Ureter (tissue), 1 donor: ENCODE data around the gene C19orf81. TPM values are rescaled to one million over a fixed set of nuclear protein-coding genes. Genes with fewer than 3 reads are reported as not detected.

Source experiments
- DNase-seq: peaks from one replicate; pipeline ENCODE4 v3.0.0-alpha.2; 2020; ENCODE audit warnings: low spot score
- total RNA-seq: library from RNA; stranded (reverse); gene quantifications from one replicate; pipeline ENCODE4 v1.2.4, GENCODE V29; 2023
- donor health status: DM: yes; HTN: yes; CAD: no.

C19orf81 gene
- total RNA-seq, 1 donor from 2014 or later = 1.6 TPM

DNA sequence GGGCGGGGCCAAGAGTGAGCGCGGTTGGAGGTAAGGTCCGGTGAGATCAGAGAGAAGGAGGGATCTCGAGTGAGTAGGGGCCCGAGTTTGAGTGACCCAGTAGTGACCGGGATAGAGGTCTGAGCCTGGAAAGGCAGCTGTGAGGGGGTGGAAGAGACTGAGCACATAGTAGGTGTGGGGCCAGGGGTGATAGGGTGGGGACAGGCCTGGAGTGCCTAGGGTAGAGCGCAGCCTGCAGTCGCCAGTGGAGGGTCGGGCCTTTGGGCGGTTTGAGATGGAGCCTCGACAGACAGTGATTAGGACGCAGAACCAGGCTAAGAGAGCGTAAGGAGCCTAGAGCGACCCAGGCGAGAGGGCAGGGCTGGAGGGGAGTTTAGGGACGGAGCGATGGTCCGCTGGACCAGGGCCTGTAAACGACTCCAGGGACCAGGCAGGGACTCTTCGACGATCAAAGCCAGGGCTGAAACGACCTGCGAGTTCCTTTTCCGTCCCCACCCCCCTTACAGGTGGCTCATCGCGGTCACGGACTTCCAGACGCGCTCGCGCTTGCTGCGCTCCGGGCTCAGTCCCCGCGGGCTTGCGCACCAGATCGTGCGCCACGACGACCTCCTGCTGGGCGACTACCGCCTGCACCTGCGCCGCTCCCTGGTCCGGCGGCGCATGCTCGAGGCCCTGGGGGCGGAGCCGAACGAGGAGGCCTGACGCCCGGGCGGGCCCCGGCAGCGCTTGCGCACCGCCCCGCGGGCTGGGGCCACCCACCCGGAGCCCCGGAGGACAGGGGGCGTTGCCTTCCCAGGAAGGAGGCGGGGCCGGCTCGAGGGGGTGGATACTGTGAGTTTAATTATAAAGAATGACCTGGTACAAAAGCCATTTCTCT, 9.4 kb downstream of the C19orf81 start:
- peak; percentile 73 for DNase-seq

DNA sequence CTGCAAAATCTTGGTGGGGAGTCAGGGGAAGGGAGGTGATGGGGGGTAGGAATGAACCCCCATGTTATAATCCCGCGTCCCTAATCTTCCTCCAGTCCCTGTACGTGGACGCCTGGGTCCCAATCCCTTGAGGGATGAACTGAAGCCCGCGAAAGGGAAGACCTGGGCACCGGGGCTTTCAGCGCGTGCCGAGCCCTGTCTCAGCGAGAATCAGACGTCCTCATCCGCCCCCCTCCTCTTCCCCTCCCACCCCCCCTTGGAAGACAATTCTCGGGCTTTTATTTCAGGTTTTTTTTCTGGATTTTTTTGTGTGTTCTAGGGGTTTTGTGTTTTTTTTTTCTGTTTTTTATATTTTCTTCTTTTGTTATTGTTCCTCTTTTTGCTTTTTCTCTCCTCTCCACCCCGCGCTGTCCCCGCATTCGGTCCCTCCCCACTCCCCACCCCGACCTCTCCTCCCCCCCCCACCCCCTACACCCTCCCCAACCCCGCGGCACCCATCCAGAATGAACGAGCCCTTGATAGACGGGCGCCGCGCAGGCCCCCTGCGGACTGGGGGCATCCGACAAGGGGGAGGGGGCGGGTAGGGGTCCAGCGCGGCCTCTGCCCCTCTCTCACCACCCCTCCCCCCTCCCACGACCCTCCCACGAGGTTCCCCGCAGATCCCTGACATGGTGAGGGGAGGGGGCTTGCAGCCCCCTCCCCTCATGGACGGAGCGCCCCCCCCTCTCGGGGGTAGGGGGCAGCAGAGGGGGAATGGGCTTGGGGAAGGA, 10.3 kb downstream of the C19orf81 start:
- DNase-seq = no peak

DNA sequence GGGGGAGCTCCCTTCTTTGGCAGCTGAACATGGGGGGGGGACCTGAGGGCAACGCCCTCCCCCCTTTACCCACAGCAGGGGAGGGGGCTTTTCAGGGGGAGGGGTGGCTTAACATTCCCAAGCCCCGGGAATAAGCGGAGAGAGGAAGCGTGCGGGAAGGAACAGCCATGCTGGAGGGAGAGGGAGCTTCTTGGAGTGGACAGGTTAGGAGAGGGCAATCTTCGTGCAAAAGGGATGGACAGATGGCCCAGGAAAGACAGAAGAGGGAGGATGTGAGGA, 10.8 kb downstream of the C19orf81 start:
- no peak for DNase-seq

DNA sequence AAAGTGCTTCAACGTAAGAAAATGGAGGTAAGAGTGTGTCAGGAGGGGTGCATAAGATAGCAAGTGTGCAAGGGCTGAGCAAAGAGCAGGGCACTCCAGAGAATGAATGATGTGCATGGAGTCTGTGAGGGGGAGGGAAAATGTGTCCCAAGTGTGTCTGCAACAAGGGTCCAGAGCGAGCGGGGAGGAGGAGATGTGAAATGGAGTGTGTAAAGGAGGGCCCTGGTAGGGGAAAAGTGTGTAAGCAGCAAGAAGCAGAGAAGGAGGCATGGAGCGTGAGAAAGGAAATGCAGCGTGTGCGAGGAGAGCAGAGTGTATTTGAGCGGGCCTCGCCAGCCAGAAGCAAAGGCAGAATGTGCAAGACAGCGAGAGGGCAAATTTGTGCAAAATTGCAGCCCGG, 11.8 kb downstream of the C19orf81 start:
- DNase-seq = no peak

DNA sequence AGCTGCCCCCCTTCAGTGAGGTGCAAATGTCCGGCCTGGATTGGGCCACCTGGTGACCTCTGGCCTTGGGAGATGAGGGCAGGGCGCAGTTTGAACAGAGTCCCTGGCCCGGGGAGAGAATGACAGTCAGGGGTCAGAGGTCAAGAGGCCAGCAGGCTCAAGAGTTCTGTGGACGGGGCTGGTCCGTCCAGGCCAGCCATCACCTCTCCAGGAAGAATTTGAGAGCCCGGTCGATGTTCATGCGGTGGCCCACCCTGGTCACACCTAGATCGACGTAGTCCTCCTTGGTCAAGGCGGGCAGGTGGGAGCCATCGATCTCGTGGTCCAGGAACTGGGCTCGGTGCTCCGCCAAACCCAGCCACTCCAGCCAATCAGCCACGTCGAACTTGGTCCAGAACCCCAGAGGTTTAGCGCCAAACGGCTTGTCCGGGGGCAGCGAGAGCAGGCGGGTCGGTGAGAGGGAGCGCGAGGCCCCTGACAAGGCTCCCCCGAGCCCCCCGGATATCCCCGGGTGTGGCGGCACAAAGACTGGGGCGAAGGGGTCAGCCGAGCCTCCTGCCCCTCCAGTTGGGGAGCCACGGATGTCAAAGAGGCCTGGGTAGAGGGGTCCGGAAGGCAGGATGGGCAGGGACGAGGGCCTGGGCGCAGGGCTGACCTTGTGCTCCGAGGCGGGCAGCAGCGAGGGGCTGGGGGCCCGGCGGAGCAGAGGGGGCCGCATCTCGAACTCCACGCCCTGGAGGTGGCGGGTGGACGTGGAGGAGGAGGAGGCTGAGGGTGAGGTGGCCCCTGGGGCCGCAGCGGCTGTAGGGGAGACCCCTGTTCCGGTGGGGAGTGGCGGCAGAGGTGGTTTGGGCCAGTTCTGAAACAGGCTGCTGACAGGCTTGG, 12.8 kb downstream of the C19orf81 start:
- DNase-seq = no peak

DNA sequence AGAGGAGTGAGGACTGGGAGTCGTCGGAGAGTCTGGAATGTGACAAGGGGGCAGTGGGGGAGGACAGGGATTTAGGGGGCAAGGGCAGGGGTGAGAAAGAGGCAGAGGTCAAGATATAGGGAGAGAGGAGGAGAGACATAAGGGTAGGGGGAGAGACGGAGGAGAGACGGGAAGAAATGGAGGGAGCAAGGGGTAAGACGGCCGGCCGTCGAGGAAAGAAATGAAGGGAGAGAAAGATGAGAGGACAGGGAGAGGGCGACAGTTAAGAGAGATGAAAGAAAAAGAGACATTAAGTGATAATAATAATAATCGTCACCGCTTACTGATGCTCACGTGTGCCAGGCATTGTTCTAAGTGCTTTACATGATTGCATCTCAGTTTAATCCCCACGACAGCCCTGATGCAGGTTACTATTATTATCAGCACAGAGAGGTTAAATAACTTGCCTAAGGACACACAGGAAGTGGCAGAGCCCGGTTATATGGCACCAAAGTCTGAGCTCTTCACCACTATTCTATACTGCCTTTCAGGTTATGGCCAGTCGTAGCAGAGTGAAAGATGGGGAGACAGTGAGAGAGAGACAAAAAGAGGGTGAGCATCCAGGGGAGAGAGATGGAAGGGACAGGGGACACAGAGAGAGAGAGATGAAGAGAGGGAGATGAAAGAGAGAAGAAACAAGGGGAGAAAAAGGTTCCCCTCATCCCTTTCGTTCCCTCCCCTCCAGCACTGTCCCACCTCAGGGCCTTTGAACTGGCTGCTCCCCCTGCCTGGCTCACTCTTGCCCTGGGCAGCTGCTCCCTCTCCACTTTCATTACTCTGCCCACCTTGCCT, 13.6 kb downstream of the C19orf81 start:
- no peak for DNase-seq

DNA sequence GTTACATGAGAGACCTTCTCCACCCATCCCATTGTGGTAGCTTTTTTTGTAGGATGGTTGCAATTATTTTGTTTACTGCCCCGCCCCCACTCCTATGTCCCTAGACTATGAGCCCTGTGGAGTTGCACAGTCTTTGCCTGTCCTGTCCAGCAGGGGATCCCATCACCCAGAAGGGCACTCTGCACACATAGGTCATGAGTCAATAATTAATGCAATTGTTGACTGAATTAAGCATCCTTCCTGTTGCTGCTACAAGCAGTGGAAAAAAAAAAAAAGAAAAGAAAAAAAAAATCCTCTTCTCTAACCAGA, 14.2 kb downstream of the C19orf81 start:
- DNase-seq = no peak

DNA sequence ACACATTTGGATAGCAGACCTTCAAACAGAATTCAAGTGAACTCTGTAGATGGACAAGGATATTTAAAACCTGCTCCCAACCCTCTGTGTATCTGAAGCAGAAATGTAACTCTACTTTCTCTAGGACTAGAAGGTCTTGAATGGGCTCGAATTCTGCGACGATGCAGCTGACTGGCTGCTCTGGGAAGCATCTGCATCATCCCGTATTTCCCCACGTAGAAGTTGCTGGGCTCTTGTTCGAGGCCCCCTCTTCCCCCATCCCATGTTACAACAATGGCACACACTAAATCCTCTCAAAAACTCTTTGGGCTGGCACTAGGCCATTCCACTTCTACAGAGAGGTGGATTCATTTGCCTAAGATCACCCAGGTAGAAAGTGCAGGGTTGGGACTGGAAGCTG, 15.0 kb downstream of the C19orf81 start:
- no peak for DNase-seq

DNA sequence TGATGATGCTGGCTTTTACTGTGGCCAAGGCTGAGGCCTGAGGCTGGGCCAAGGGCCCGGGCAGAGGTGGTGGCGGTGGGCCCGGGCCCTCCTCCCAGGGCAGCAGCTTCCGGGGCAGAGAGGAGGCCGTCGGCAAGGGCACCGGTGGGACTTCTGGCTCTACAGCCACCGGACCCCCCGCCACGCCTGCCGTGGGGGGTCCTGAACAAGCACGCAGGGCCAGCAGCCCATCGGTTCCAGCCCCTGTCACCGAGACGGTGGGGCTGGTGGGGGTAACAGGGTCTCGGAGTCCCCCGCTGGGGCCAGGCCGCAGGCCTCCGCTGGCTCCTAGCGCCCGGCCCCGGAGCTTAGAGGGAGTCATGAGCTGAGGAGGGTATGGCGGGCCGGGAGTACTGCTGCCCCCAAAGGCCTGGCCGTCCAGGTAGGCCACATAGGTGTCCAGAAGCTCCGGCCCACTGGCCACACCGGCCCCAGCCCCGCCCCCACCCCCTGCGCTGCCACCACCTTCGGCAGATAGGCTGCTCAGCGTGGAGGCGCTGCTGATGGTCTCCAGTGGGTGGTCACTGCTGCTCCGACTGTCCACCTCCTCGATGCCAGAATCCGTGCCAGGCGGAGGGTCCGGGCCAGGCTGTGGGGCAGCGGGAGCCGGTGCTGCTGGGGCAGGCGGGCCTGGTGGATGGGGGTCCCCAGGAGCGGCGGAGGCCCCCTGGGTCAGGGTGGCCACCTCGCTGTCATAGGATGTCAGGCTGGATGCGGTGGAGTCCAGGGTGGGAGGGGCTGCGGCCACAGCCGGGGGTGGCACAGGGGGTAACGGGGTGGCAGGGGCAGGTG, 17.3 kb downstream of the C19orf81 start:
- no peak for DNase-seq

DNA sequence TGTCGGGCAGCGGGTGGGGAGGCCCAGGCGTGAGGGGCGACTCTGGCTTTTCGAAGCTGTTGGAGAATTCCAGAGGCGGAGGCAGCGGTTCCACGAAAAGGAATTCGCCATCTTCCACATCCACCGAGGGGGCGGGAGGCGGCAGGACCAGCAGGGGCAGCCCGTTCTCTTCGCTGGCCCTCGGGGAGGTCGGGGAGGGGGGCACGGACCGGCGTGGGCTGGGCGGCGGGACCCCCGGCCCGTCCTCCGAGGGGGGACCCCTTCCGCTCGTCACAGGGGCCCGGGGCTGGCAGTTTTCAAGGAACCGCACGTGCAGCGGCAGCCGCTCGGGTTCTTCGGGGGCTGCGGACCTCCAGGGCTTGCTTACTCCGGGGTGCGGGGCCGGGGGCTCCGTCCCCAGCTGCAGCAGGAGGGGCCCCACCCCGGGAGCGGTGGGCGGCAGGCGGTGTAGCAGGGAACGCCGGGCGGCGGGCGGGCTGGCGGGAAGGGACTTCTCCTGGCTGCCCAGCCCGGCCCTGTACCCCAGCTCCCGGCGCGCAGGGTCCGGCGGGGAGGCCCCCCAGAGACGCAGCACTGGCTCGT, 18.0 kb downstream of the C19orf81 start:
- no peak for DNase-seq

DNA sequence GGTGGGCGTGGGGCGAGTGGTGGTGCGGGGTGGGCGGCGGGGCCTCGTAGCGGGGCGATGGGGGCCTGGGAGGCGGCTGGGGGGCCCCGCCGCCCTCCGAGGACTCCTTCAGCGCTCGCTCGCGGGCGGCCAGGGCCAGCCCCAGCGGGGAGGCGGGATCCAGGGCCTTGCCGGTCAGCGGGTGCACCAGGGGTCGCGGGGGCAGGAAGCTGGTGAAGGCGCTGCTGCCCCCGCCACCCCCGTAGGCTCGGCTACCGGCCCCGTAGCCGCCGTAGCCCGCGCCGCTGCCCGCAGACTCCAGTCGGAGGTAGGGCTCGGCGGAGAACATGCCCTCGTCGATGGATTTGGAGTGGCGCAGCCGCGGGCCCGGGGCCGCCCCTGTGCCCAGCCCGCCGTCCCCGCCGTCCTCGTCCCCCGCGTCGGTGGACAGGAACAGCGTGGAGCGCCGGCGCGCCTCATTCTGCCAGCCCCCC, 18.6 kb downstream of the C19orf81 start:
- DNase-seq = no peak

DNA sequence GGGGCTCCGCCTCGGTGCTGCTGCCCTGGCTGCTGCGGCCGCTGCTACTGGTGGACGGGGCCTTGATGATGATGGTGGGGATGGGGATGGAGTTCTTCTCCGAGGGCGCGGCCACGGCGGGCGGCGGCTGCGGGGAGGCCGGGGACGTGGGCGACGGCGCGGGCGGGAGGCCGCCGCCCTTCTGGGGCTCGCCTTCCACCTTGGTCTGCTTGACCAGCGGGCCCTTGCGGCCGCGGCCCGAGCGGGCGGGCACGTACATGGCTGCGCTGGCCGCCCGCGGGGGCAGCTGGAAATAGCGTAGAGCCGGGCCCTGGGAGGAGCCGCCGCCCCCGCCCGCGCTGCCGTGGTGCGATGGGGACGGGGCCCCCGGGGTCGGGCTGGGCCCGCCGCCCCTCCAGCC, 19.2 kb downstream of the C19orf81 start:
- DNase-seq = no peak

DNA sequence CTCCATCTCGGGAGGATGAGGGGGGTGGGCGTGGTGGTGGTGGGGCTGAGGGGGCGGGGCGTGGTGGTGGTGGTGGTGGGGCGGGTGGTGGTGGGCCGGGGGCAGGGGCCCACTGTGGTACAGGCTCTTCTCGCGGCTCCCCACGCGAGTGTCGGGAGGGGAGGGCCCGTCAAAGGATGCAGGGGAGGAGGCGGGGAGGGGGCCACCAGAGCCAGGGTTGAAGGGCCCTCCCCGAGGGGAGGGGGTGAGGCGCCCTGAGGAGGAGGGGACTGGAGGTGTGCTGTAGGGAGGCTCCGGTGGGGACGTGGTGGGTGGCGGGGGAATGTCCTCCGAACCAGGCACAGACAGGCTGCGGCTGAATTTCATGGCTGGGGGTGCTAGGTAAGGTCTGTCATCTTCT, 19.6 kb downstream of the C19orf81 start:
- no peak for DNase-seq

DNA sequence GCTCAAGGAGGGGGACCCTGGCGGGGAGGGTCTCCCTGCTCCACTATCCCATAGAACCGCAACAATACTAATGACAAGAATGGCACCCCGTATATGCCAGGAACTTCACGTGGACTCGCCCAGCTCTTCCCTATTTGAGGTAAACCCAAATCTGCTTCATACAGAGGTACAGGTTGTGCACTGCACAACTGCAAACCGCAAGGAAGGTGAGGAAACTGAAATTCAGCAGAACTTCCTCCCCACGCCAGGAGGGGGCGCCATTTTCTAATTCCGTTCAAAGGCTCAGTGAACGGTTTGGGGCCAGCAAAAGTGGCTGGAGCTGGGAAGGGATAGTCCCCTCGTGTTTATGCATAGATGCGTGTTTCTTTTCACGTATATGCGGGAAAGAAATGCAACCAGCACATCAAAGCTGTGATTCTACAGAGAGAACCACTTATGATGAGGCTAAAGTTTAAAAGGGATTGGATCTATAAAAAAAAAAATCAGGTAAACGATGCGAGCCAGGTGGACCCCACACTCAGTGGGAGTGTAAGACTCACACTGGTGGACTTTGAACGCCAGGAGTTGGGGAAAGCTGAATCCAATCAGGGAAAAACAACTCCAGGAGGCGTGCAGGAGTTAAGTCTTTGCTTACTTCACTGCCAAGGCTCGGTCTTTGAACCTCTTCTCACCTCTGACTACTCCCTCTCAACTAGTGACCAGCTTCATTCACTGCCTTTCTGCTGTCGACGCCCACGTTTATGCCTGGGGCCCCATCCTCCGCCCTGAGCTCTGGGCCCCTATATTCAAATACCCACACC, 20.3 kb downstream of the C19orf81 start:
- DNase-seq = no peak

DNA sequence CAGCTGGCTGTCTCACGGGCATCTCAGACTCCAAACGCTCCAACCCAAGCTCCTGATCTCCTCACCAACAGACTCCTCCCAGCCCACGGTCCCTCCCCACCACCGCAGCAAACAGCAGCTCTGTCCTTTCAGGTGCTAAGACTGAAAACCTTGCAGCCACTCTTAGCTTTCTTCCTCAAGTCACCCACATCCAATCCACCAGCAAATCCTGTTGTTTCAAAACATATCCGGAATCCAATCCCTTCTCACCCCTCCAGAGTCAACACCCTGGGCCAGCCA, 20.8 kb downstream of the C19orf81 start:
- no peak for DNase-seq

DNA sequence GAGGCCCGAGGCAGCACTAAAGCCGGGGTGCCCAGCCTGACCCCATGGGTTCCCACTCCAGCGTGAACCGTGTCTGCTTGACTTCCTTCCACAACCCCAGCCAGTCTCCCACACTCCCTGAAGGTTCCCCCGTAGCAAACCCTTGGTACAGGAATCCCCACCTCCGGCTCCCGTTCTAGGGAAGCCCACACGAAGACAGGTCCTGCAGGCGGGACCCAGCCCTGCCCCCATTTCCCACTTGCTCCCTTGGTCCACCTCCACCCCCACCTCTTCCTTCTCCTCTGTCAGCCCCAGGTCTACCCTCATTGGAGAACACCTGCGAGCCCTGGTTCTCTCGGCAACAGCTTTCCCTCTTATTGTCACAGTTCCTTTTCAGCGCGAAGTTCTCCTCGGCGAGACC, 23.9 kb downstream of the C19orf81 start:
- DNase-seq = no peak

DNA sequence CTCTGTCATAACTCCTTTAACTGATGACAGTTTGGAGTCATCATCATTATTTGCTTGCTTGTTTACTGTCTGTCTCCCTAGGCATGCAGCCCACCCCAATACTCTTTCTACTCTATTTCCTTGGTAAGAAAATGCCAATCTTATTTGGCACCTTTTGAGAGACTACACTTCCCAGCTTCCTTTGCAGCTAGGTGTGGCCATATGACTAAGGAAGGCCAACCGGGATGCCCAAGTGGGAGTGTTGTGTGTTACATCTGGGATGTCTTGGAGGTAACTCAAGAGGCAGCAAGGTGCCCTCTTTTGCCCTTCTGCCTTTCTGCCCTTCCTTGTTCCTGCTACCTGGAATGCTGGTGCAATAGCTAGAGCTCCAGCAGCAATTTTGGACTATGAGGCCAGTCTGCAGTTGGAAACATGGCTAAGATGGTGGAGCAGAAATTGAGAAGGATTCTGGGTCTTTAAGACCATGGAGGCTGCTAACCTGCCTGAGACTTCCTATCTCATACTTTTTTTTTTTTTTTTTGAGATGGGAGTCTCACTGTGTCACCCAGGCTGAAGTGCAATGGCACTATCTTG, 27.5 kb downstream of the C19orf81 start:
- no peak for DNase-seq

DNA sequence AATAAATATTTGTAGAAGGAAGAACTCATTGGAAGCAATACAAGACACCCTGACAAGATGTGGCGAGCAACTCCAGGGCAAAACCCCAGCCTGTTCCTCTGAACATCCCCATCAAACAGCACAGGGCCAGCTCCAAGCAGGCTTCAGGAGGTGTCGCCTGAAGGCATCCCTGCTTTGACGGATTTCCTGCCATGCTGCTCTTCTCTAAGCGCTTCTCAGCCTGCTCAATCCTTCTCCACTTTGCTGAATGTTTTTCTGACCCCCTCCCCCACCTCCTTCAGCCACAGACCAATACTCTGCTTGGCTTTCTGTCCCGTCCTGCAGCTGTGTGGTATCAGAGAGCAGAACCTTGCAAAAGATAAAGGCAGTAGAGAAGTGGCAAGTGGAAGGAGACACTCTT, 28.4 kb downstream of the C19orf81 start:
- DNase-seq = no peak

DNA sequence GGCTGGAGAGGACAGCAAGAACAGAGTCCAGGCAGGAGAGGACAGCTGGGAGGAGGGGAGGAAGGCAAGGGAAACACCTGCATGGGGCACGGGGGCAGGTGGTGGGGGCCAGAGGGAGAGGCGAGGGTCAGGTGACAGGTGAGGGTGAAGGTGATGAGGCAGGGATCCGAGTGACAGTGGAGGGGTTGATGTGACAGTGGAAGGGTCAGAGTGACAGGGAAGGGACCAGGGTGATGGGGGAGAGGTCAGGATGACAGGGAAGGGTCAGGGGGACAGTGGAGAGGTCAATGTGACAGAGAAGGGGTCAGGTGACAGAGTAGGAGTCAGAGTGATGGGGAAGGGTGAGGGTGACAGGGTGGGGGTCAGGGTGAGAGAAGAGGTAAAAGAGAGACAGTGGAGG, 29.1 kb downstream of the C19orf81 start:
- DNase-seq = no peak
